GM18858 (cell line): Measurements from ENCODE around the gene MIR17HG.
A peak's percentile ranks its signal among the peaks of the same experiment; 100 is the strongest.
"Not testable (repeated sequence)": the region's sequence is repeated elsewhere in the genome, so short reads cannot be mapped to it uniquely, and the experiment has no call there.

ENCODE experiments used
- ATAC-seq: cut with Tn5 transposase; IDR thresholded peaks from one replicate; pipeline ENCODE4 v1.9.1; 2021; ENCODE audit not compliant: unreplicated experiment

The MIR17HG gene

DNA sequence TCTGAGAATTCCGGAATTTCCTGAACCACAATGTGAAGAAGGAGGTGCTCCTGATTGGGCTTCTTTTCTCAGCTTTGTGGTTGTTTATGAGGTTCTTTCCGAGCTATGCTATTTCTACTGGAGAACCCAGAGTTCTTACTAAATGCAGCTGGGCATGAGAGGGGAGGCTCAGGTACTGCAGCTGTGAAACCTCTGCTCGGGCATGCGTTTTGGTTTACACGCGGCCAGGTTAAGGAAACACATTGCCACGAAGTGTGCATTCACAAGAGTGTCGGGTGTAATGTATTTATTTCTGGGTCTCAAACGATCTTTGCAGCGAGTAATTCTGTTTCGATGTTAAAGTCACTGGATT lies 661 bp upstream of the MIR17HG start:
- ATAC-seq, result peak; percentile 6

DNA sequence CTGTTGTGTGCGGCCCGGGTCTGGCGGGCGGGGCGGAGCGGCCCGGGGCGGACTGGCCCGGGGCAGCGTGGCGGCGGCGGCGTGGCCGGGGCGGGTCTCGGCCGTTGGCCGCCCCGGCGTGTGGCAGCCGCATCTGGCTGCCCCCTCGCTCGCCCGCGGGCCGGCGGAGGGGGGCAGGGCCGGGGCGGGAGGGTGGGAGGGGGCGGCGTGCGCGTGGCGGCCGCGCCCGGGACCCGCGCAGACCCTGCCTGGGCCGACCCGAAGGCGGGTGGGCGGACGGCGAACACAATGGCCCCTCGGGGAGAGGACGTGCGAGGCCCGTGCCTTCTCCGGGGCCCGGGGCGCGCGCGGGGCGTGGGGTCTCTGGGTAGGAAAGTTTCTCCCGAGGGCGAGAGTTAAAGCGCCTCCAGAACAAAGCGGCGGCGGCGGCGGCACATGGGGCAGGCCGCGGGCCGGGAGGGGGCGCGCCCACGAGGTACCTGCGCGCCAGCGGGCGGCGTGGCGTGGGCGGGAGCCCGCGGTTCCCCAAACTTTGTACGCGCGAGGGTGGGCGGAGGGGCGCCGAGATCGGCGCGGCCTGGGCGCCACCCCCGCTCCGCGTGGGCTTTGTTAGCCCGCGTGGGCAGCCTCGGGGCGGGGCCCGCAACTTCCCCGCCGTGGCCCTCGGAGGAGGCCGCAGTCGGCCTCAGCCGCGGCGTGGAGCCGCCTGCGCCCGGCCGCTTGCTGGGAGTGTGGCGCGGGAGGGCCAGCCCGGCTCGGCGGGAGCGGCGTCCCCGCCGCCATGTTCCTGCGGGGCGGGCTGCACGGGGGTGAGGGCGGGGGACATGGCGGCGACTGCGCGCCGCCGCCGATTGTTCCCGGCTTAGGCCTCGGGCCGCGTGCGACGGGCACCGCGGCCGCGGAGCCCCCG lies 764 bp downstream of the MIR17HG start:
- ATAC-seq, result peak; percentile 16

DNA sequence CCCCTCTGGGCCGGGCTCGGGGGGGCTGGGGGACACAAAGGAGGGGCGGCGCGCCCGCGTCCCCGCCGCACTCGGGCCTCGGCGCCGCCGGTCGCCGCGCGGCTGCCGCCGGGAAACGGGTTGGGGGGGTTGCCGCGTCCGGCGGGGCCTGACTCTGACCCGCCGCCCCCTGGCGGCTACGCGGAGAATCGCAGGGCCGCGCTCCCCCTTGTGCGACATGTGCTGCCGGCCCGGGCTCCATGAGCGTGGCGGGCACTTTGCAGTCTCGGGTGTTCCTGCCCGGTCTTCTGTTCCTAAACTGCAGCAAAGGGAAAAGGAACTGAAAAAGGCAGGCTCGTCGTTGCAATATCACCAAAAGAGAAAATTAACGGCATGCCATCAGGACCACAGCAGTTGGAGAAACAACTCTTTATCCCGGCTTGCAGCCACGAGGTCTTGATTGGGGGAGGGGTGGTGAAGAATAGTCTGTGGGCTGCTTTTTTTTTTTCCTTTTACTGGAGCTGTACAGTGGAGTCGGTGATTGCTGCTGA lies 1.5 kb downstream of the MIR17HG start:
- ATAC-seq, result peak; percentile 31

DNA sequence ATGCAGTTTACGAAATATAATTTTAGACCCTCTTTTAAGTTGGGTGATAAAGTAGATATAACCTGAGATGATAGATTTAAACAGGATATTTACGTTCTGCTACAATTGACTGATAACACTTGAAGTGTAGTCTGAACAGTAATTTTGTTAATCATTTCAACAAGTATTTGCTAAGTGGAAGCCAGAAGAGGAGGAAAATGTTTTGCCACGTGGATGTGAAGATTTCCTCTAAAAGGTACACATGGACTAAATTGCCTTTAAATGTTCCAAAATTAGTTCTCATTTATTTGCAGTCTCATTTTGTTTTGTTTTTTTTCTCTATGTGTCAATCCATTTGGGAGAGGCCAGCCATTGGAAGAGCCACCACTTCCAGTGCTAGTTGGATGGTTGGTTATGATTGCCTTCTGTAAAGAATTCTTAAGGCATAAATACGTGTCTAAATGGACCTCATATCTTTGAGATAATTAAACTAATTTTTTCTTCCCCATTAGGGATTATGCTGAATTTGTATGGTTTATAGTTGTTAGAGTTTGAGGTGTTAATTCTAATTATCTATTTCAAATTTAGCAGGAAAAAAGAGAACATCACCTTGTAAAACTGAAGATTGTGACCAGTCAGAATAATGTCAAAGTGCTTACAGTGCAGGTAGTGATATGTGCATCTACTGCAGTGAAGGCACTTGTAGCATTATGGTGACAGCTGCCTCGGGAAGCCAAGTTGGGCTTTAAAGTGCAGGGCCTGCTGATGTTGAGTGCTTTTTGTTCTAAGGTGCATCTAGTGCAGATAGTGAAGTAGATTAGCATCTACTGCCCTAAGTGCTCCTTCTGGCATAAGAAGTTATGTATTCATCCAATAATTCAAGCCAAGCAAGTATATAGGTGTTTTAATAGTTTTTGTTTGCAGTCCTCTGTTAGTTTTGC lies 2.8 kb downstream of the MIR17HG start:
- ATAC-seq, result no peak

DNA sequence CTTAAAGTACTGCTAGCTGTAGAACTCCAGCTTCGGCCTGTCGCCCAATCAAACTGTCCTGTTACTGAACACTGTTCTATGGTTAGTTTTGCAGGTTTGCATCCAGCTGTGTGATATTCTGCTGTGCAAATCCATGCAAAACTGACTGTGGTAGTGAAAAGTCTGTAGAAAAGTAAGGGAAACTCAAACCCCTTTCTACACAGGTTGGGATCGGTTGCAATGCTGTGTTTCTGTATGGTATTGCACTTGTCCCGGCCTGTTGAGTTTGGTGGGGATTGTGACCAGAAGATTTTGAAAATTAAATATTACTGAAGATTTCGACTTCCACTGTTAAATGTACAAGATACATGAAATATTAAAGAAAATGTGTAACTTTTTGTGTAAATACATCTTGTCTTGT lies 3.6 kb downstream of the MIR17HG start:
- ATAC-seq, result no peak

DNA sequence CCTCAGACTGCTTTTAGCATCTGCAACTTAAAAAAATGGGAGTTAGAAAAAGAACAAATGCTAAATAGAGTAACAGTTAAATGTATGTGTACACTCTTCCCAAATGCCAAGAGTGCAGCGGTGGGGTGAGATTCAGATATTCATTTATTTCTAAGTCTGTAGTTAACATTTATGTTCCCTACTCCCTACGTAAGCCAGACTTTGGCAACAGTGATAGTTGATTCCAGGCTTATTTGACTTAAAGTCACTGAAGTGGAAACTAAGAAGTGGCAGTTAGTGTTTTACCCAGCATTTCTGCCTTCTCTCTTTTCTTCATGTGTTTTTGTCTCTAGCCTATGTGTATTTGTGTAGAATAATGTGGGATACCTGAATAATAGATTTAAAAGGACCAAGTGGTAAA lies 4.5 kb downstream of the MIR17HG start:
- ATAC-seq, result no peak

DNA sequence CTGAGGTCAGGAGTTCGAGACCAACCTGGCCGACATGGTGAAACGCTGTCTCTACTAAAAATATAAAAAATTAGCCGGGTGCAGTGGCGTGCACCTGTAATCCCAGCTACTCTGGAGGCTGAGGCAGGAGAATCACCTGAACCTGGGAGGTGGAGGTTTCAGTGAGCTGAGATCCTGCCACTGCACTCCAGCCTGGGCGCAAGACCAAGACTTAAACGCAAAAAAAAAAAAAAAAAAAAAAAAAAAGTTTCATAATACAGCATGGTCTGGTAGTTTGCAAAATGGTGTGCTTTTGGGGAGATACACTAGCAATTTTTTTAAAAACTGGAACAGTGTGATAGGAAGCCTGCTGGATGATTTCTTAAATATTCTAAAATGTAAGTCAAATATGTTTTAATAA lies 5.4 kb downstream of the MIR17HG start:
- not testable (repeated sequence) for ATAC-seq

DNA sequence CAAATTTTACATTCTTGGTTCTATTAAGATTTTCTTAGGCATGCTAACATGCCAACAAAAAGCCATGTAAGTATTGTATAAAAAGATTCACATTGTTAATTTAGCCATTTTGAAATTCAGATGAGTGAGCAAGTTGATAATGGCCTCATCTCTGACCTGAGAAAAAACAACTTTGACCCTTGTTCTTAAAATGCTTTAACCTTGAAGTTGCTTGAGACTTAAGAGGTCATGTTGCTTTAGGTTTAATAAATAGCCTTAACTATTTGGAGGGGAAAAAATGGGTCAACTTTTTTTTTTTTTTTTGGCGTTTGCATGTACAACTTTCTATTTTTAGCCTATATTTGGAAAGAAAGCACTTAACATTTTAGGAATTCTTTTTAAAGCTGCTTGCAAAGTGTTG lies 6.0 kb downstream of the MIR17HG start:
- ATAC-seq, result no peak

DNA sequence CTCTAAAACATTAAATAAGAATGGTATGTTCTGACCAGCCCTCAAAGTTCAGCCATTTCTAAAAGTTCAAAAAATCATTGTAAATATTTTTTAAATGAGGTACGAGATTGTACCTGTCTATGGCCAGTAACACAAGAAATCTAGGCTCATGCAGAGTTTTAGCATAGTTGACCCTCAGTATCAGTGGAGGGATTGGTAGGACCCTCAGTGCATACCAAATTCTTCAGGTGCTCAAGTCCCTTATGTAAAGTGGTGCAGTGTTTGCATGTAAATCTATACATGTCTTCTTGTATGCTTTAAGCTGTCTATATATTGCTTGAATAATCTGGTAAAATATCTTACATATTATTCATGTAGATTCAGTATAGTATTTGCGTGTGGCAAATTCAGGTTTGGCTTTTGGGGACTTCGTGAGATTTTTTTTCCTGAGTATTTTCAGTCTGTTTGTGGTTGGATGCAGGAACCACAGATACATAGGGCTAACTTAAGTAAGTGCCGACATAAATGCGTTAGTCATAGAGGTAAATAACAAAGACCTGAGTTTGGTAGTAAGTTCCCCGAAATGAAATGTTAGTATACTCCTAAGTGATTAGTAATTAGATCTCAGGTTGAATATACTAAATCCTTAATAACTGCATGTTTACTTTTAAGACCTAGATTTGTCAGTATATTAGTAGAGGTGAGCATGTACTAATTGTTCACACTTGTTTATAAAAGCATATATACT lies 7.8 kb downstream of the MIR17HG start:
- ATAC-seq, result no peak

DNA sequence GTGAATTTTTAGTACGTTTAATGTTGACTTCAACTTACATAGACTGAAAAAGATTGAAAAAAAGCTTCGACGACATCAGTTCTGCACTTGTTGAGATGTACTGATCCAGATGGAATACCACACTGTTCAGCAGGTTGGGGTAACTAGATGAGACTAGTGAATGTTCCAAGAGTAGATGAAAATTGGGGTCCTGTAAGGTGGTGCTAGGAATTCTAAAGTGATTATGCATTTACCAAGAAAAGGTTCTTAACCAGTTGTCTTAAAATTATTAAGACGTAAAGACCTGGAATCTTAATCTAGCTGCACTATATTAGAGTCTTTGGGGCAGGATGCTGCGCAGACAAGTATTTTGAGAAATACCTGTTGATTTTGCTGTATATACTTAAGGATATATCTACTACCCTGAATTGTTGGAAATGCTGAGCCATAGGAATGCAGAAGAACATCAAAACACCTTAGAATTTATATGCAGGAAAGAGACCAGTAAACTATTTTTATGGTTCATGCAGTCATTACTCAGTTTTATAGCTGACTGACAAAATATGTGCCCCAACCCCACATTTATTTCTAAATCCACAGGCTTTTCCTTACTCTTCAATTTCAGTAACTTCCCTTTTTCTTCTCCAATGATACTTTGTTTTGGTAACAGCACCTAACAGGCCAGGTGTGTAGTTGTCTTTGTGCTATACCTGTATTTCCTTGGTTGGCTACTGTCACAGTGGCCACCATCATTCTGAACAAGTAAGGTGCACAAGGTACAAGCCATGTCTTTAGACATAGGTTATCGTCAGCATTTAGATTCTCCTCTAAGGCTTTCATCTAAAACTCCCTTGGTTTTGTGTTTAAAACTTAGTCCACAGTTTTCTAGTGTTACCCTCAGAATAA lies 8.6 kb downstream of the MIR17HG start:
- ATAC-seq, result no peak

DNA sequence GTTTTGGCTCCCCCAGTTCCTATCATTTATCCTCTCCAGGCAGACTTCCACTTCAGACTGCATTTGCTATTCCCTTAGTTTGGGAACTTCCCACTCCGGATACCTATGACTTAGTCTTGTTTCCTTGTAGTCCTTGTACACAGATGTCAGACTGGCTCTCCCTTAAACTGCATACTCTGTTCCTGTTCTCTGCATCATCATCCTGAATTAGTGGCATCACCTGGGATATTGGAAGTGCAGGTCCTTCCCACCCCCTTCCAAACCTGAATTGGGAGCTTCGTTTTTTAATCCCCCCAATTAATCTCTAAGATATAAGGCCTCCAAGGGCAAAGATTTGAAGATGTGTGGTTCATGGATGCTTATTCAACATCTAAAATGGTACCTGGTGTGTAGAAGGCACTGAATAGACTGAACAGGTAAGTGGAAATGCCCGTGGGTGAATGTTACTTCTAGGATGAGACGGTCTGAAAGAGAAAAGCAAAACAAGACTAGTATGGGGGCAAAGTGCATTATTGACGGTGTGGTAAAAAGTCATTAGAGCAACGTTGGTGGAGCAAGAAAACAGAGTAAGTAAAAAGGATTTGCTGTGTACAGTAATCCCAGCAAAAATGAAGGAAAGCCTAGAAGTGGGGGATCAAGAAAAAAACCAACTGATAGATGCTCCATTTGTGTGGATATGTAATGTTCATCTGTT lies 9.6 kb downstream of the MIR17HG start:
- no peak for ATAC-seq

DNA sequence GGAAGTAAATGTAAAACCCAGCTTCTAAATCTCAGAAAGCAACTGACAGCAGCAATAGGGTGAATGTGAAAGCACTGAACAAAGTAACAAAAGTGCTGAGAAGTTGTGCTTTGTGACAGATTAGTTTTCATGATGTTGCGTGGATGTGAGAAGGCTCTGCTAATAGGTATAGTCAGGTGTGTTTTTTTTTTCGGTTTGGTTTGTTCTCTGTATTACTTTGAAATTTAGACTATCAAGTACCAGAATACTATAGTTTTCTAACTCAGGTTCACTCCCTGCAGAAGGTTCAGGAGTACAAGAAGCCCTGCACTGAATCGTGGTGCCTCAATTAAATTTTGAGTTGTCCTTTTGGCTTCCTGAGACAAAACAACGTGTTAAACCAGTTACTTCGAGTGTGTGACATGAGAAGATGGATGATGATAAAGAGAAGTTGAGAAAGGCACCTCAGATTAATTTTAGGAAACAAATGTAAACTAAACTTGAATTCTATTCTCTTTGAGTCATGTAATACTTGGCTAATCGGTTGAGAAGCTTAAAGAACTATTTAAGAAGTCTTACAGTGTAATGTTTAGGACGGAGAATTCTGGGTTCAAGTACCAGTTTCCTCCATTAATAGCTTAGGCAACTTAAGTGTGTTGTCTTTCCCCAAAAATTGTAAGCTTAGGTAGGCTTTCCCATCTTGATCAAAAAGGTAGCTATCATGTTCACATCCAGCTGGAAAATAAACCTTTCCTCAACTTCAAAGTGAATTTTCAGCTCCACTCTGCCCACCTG lies 10.3 kb downstream of the MIR17HG start:
- no peak for ATAC-seq

DNA sequence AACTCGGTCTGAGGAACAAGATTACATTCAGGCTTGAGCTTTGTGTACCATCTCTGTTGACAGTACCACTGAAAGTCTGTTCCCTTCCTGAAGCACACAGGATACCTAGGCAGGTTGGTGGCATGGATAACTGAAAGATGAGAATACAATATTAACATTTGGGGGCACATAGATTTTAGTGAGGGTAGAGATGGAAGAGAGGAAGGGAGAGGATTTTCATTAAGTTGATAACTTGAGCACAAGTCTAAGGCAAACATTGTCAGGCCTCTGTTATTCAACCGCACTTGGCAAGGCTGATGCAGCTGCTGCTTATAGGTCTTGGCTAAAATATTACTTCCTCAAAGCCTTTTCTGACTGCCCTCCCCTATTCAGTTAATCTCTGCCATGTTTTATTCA lies 10.9 kb downstream of the MIR17HG start:
- ATAC-seq, result no peak

DNA sequence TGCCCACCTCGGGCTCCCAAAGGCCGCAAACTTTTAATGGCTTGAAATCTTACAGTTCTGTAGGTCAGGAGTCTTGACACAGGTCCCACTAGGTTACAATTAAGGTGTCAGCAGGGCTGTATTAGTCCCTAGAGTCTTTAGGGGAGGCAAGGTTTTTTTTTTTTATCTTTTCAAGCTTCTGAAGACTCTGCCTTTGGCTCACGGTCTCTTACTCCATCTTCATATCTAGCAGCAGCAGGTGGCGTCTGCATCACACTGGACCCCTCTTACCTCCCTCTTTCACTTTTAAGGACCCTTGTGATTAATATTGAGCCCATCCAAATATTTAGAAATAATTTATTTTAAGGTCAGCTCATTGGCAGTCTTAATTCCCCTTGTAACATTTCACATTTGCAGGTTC lies 11.6 kb downstream of the MIR17HG start:
- ATAC-seq, result no peak

DNA sequence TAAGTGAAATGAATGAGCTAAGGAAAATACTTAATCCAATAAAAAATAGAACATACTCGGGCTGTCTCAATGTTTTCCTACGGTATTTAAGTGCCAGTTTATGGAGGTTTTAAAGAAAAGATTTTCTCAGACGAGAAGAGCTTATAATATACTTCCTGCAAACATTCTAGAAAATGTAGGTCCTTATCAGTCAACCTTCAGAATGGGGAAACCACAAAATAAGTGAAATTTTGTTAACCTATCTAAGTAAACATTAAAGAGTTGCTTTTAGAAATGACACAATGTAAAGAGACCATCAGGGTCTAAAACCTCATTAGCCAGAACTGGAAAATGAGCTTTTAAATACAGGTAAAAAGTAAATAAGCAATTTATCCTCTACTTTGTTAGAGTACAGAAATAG lies 12.1 kb downstream of the MIR17HG start:
- no peak for ATAC-seq

DNA sequence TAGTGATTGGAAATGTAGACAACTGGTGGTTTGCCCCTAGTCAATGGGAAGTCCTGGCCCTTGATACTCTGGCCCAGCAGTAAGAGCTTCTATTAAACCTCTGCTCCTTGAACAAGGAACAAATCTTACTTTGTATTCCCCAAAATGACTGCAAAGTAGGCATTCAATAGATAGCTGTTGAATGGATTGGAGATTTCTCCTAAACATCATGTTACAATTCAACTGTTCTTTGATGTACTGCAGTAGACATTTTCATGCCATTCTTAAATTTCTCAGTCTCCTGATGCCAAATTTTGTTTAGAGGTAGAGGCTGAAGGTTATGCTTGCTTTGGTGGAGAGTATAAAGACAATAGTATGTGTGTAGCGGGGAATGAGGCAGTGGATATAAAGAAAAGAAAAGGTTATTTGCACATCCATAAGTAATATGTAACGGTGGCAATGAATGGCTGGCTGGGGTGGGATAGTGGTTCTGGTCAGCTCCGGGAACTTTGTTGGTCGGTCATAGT lies 12.8 kb downstream of the MIR17HG start:
- ATAC-seq, result no peak

DNA sequence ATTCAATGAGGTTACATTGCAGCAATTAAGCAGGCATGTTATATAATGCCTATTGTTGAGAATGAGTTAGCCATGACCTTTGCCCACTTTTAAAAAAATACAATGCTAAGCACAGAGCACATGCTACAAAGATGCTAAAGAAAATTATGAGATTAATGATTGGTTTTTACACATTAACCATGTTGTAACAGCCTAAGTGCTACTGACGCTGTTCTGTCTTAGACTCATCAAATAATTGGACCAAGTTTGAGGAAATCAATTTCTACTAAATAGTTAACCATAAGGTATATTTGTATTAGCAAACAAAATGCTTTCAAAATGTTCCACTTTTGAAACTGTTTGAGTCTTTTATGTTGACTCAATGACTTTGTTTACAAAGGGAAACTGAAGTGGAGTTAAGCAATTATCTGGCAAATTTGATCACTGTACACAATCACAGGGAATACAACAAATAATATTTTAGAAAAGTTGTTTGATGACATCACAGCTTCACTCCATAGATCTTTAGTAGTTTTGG lies 14.3 kb downstream of the MIR17HG start:
- no peak for ATAC-seq

DNA sequence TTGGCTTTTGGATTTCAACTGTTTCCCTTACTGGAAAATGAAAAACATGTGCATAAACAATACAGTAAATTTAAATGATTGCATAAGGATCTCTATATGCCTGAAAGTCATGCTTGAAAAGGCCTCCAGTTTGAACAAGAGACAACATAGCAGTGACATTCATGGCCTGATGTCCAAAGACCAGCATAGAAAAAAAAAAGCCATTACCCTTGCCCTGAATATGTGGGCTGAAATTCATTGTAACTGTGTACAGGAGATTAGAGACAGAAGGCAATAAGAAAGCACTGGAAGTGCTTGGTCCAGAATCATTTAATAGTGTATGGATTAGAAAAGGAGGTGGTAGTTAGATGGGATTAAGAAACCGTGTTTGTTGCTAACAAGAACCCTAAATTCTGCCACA lies 15.4 kb downstream of the MIR17HG start:
- ATAC-seq, result no peak
